Neural cell (in vitro differentiated cells): ENCODE measurements around the gene POMT2.

Experiments
- CTCF ChIP-seq: fragments of 450-650 bp; IDR thresholded peaks from 2 replicates; pipeline ENCODE4 v1.5.1; 2014; ENCODE audit warnings: antibody characterized with exemption, mild to moderate bottlenecking, moderate library complexity; ENCODE audit not compliant: poor library complexity, severe bottlenecking
- EZH2 ChIP-seq: fragments of 200-600, 300-800 bp; shearing (Covaris generic), sonication (generic); IDR thresholded peaks from 2 replicates; pipeline ENCODE4 v1.6.1; 2014; ENCODE audit warnings: antibody characterized with exemption, low read length, borderline replicate concordance, mild to moderate bottlenecking; ENCODE audit not compliant: insufficient read depth, poor library complexity, severe bottlenecking
- RAD21 ChIP-seq: fragments of 450-650 bp; conservative IDR thresholded peaks from 2 replicates; pipeline ENCODE4 v1.6.1; 2014; ENCODE audit warnings: antibody characterized with exemption, mild to moderate bottlenecking, moderate library complexity
- REST ChIP-seq: IDR thresholded peaks from 2 replicates; pipeline ENCODE4 v1.6.1; 2012; ENCODE audit warnings: borderline replicate concordance

DNA sequence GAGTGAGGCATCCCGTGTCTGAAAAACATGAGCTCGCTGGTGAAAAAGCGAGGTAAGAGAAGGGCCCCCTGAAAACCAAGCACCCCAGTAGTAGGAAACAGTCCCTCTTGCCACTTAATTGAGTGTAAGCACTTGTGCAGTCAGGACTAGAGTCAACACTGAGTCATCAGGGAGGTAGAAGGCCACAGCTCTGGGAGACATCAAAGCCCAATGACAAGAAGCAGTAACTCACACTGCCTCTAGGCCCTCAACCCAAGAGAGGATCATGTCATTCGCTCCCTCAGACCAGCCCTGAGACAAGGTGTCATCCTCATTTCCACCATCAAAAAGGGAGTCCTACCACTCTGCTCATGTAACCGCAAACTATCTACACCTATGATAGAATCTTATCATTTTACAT lies 17.8 kb downstream of the POMT2 start:
- no peak for TF ChIP-seq CTCF
- no peak for TF ChIP-seq REST
- no peak for TF ChIP-seq EZH2
- TF ChIP-seq RAD21: no peak
